T-cell (primary cell): ENCODE measurements around the gene CHRFAM7A. TPM values are rescaled to one million over a fixed set of nuclear protein-coding genes. Genes with fewer than 3 reads are reported as not detected.
"Not testable (repeated sequence)": the region's sequence is repeated elsewhere in the genome, so short reads cannot be mapped to it uniquely, and the experiment has no call there.

ENCODE experiments used
- ATAC-seq, 4 experiments: fragments of 200-7000 bp in 3 of 4; fragments of 150-1000 bp in 1 of 4; cut with Tn5 transposase; replicated peaks in 1 of 4; 1 replicate in 3 of 4; 2 replicates in 1 of 4; pipeline ENCODE4 v1.10.0; 2021; ENCODE audit warnings: moderate library complexity in 3 of 4, mild to moderate bottlenecking in 2 of 4, moderate number of reproducible peaks in 1 of 4
- CTCF ChIA-PET, 2 donors: fragments of 300-600 bp; sonication (Branson Sonifier 250); formaldehyde crosslinking; loops; one replicate each; lab custom pipeline; 2022; ENCODE audit warnings: antibody characterized with exemption in 2 of 2; lab: Charles Lee
- POLR2A ChIA-PET, 2 donors: fragments of 300-600 bp; sonication (Branson Sonifier 250); formaldehyde crosslinking; loops; one replicate each; lab custom pipeline; 2022; ENCODE audit warnings: antibody characterized with exemption in 2 of 2; lab: Charles Lee
- DNase-seq, 35 experiments: peaks; one replicate each; pipeline versions ENCODE4 v3.0.0 to v3.0.0-alpha.2; 2013 to 2023
- H3K27ac ChIP-seq: one replicate; pipeline ENCODE4 v1.5.1; 2013; ENCODE audit warnings: low read length
- H3K27me3 ChIP-seq, 2 experiments: replicated peaks in 1 of 2; 1 replicate in 1 of 2; 2 replicates in 1 of 2; pipeline versions ENCODE4 v1.6.1 to v1.7.0; 2013; ENCODE audit warnings: low read length in 1 of 2, mixed read lengths in 1 of 2; ENCODE audit not compliant: control insufficient read depth in 2 of 2, insufficient read depth in 2 of 2; ENCODE audit errors: extremely low read depth in 1 of 2
- H3K36me3 ChIP-seq, 2 donors: 1 replicate in 1 of 2; 2 replicates in 1 of 2; pipeline versions ENCODE4 v1.6.1 to v1.7.0; 2013; ENCODE audit warnings: low read length in 1 of 2; ENCODE audit not compliant: control insufficient read depth in 2 of 2, insufficient read depth in 1 of 2; ENCODE audit errors: extremely low read depth in 1 of 2
- H3K4me1 ChIP-seq, 2 experiments: 1 replicate in 1 of 2; 2 replicates in 1 of 2; pipeline versions ENCODE4 v1.6.1 to v1.7.0; 2013; ENCODE audit warnings: low read length in 2 of 2, mixed read lengths in 1 of 2; ENCODE audit not compliant: insufficient read depth in 2 of 2, control insufficient read depth in 1 of 2; ENCODE audit errors: extremely low read depth in 1 of 2
- H3K4me3 ChIP-seq, 2 donors: 1 replicate in 1 of 2; 2 replicates in 1 of 2; pipeline versions ENCODE4 v1.5.1 to v1.7.0; 2013; ENCODE audit warnings: mild to moderate bottlenecking in 2 of 2, low read length in 1 of 2, moderate library complexity in 1 of 2; ENCODE audit not compliant: control insufficient read depth in 1 of 2; ENCODE audit errors: extremely low read depth in 1 of 2
- H3K9me3 ChIP-seq: 2 replicates; pipeline ENCODE4 v1.7.0; 2013
- H3K27ac Mint-ChIP-seq, 2 donors: one replicate each; pipeline ENCODE4 v1.8.0; 2020 to 2021; ENCODE audit warnings: mild to moderate bottlenecking in 2 of 2, mixed read lengths in 2 of 2
- H3K27me3 Mint-ChIP-seq, 2 donors: one replicate each; pipeline ENCODE4 v1.8.0; 2021 to 2022; ENCODE audit warnings: mixed read lengths in 2 of 2
- H3K36me3 Mint-ChIP-seq: one replicate; pipeline ENCODE4 v1.8.0; 2021; ENCODE audit warnings: mixed read lengths
- H3K4me1 Mint-ChIP-seq, 3 donors: one replicate each; pipeline ENCODE4 v1.8.0; 2020 to 2022; ENCODE audit warnings: mixed read lengths in 3 of 3, mild to moderate bottlenecking in 1 of 3
- H3K4me3 Mint-ChIP-seq, 3 donors: one replicate each; pipeline ENCODE4 v1.8.0; 2020 to 2022; ENCODE audit warnings: mild to moderate bottlenecking in 3 of 3, mixed read lengths in 3 of 3, moderate library complexity in 3 of 3
- H3K9me3 Mint-ChIP-seq, 3 donors: one replicate each; pipeline ENCODE4 v1.8.0; 2020 to 2022; ENCODE audit warnings: mixed read lengths in 3 of 3
- whole genome bisulfite sequencing: methylation state at CpG from one replicate; pipeline ENCODE4 v1.1.5; 2013; ENCODE audit warnings: missing lambda C conversion rate; ENCODE audit not compliant: insufficient coverage; 5-methylcytosine and 5-hydroxymethylcytosine counted together
- total RNA-seq, 35 experiments: library from RNA in 6 of 35; stranded (reverse) in 6 of 35; fragments of 120-200 nt in 1 of 35; gene quantifications; one replicate each; pipeline versions ENCODE4 v1.2.1 to v1.2.4 and lab custom pipeline; 2013 to 2026

CHRFAM7A gene
- total RNA-seq, 5 donors from 2014 or later (not counting 1 experiment from before 2014, with no cell fraction given) = 0.92 to 1.1 TPM; not detected in 3

DNA sequence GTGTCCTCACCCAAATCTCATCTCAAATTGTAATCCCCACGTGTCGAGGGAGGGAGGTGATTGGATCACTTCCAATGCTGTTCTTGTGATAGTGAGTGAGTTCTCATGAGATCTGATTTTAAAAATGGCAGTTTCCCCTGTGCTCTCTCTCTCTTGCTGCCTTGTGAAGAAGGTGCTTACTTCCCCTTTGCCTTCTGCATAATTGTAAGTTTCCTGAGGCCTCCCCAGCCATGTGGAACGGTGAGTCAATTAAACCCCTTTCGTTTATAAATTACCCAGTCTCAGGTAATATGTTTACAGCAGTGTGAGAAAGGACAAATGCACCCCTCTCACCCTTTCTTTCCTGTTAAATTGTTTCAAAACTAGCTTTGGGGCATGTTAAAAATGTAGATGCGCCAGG lies 59.2 kb downstream of the CHRFAM7A start:
- H3K27me3 Mint-ChIP-seq, H3K9me3 ChIP-seq, H3K4me3 ChIP-seq, H3K4me1 ChIP-seq, CTCF ChIA-PET, ATAC-seq, POLR2A ChIA-PET, H3K9me3 Mint-ChIP-seq, H3K36me3 ChIP-seq, DNase-seq, H3K27ac Mint-ChIP-seq, H3K4me3 Mint-ChIP-seq, H3K27me3 ChIP-seq, H3K27ac ChIP-seq, H3K4me1 Mint-ChIP-seq, H3K36me3 Mint-ChIP-seq: not testable (repeated sequence)
- no CpG with 5 or more reads among the region's 5 CpGs for WGBS

GRCh38 chr15:30326145-30326544 lies 67.2 kb downstream of the CHRFAM7A start:
- H3K27ac ChIP-seq, H3K9me3 Mint-ChIP-seq, H3K27ac Mint-ChIP-seq, ATAC-seq, H3K4me1 Mint-ChIP-seq, H3K36me3 Mint-ChIP-seq, H3K27me3 ChIP-seq, H3K36me3 ChIP-seq, H3K27me3 Mint-ChIP-seq, CTCF ChIA-PET, H3K4me1 ChIP-seq, DNase-seq, POLR2A ChIA-PET, H3K4me3 Mint-ChIP-seq, H3K9me3 ChIP-seq, H3K4me3 ChIP-seq: not testable (repeated sequence)
- WGBS = 77% methylated on average over 8 of the region's 13 CpGs

DNA sequence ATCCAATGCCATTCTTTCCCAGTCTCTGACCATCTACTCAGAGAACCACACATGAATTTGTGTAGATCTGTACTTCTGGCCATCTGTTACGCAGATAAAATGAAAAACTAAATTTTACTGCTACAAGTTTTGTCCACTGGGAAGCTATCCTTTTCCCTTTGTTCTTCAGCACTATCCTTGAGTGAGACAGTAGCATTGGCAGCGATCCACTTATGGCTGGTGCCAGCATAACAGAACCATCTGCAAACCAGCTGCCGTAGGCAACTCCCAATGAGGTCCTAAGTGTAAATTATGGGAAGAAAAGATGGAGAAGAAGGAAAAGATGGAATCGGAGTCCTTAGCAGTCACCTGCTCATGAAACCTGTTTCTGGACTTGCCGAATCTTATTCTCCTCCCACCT lies 72.3 kb downstream of the CHRFAM7A start:
- CTCF ChIA-PET, H3K4me3 Mint-ChIP-seq, DNase-seq, H3K27me3 Mint-ChIP-seq, H3K27me3 ChIP-seq, H3K27ac ChIP-seq, H3K27ac Mint-ChIP-seq, ATAC-seq, H3K9me3 ChIP-seq, H3K4me3 ChIP-seq, H3K36me3 ChIP-seq, H3K4me1 Mint-ChIP-seq, H3K4me1 ChIP-seq, POLR2A ChIA-PET, H3K36me3 Mint-ChIP-seq, H3K9me3 Mint-ChIP-seq: not testable (repeated sequence)
- no CpG with 5 or more reads among the region's 5 CpGs for WGBS

DNA sequence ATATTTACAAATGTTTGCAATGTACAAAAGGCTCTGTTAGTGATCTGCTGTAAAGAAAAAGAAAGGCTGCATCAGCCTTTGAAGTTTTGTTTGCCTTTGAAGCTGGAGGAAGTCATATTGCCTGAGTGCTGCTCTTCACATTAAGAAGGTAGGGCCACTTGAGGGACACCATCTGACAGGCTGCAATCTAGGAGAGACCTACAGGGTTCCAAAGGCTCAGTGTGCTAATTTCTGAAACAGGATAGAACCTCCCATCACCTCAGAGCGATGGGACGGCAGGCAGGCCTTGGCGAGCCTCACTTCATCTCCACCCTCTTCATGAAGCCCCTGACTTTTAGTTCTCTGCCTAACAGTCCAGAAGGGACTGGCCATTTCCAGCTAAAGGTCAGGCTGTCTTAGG lies 77.6 kb downstream of the CHRFAM7A start:
- WGBS = no CpG with 5 or more reads among the region's 3 CpGs
- H3K4me1 Mint-ChIP-seq, H3K9me3 Mint-ChIP-seq, H3K9me3 ChIP-seq, H3K36me3 ChIP-seq, H3K4me3 Mint-ChIP-seq, POLR2A ChIA-PET, CTCF ChIA-PET, ATAC-seq, H3K4me1 ChIP-seq, H3K4me3 ChIP-seq, H3K36me3 Mint-ChIP-seq, H3K27me3 ChIP-seq, DNase-seq, H3K27me3 Mint-ChIP-seq, H3K27ac Mint-ChIP-seq, H3K27ac ChIP-seq: not testable (repeated sequence)

DNA sequence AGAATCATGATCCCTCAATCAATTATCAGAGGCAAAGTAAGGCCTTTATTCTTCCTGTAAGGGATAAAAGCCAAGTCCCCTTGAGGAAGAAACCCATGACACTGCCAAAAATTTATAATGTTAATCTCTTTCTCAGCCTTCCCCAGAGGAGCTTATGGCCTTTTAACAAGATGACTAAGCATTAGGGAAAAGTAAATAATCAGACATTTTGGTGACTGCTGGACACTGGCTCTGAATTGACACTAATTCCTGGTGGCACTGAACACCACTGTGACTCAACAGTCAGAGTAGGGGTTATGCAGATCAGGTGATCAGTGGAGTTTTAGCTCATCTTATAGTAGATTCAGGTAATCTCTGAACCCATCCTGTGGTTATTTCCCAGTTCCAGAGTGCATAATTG lies 82.8 kb downstream of the CHRFAM7A start:
- H3K9me3 Mint-ChIP-seq, H3K27me3 Mint-ChIP-seq, H3K4me1 Mint-ChIP-seq, H3K27ac ChIP-seq, ATAC-seq, H3K36me3 Mint-ChIP-seq, H3K27me3 ChIP-seq, H3K9me3 ChIP-seq, POLR2A ChIA-PET, H3K4me3 ChIP-seq, DNase-seq, H3K36me3 ChIP-seq, H3K4me1 ChIP-seq, H3K4me3 Mint-ChIP-seq, CTCF ChIA-PET, H3K27ac Mint-ChIP-seq: not testable (repeated sequence)

Other genes with a start within 250 kb of the CHRFAM7A start
- 1 to 10 TPM; 3.0 to 5.7 (median 3.8) TPM for gene GOLGA8R, start 20.7 kb upstream of the CHRFAM7A start, total RNA-seq
- gene GOLGA8Q, start 158.5 kb upstream of the CHRFAM7A start, total RNA-seq = 1 to 10 TPM in 1 of 5 donors, under 1 TPM in 2, not detected in 2; 0.47 to 2.1 (median 0.70) TPM
- gene GOLGA8H, start 210.5 kb upstream of the CHRFAM7A start, total RNA-seq = not detected